Ishikawa (cell line): ENCODE measurements around the gene TBCD.

Experiments
- CREB1 ChIP-seq: IDR thresholded peaks from 2 replicates; pipeline ENCODE4 v1.6.1; 2012; ENCODE audit warnings: low read depth
- EGR1 ChIP-seq: IDR thresholded peaks from 2 replicates; pipeline ENCODE4 v1.6.1; 2012
- EP300 ChIP-seq: IDR thresholded peaks from 2 replicates; pipeline ENCODE4 v1.6.1; 2012; ENCODE audit warnings: borderline replicate concordance
- FOXM1 ChIP-seq: IDR thresholded peaks from 2 replicates; pipeline ENCODE4 v1.6.1; 2012; ENCODE audit warnings: low read depth, borderline replicate concordance
- MAX ChIP-seq: IDR thresholded peaks from 2 replicates; pipeline ENCODE4 v1.6.1; 2012
- NFIC ChIP-seq: IDR thresholded peaks from 2 replicates; pipeline ENCODE4 v1.6.1; 2012
- RAD21 ChIP-seq: IDR thresholded peaks from 2 replicates; pipeline ENCODE4 v1.6.1; 2012; ENCODE audit warnings: low read depth
- REST ChIP-seq: IDR thresholded peaks from 2 replicates; pipeline ENCODE4 v1.6.1; 2012; ENCODE audit warnings: low read depth, mild to moderate bottlenecking
- TAF1 ChIP-seq: IDR thresholded peaks from 2 replicates; pipeline ENCODE4 v1.6.1; 2012; ENCODE audit warnings: low read depth, mild to moderate bottlenecking
- USF1 ChIP-seq: IDR thresholded peaks from 2 replicates; pipeline ENCODE4 v1.6.1; 2012
- YY1 ChIP-seq: IDR thresholded peaks from 2 replicates; pipeline ENCODE4 v1.6.1; 2012; ENCODE audit warnings: low read depth

GRCh38 chr17:82933911-82934310, 182.0 kb downstream of the TBCD start:
- no peak for TF ChIP-seq MAX
- TF ChIP-seq FOXM1 = no peak
- TF ChIP-seq TAF1 = no peak
- no peak for TF ChIP-seq EGR1
- no peak for TF ChIP-seq REST
- no peak for TF ChIP-seq USF1
- TF ChIP-seq YY1 = no peak
- TF ChIP-seq CREB1 = no peak
- TF ChIP-seq EP300 = no peak
- no peak for TF ChIP-seq RAD21
- TF ChIP-seq NFIC = no peak
